CD14-positive monocyte (primary cell): ENCODE data around the gene MSRB1. TPM values are rescaled to one million over a fixed set of nuclear protein-coding genes. Genes with fewer than 3 reads are reported as not detected.

Experiments used
- DNase-seq, 3 donors: peaks; one replicate each; pipeline ENCODE4 v3.0.0-alpha.2; 2011 to 2022
- H2AFZ ChIP-seq: 2 replicates; pipeline ENCODE4 v1.6.0; 2012; ENCODE audit warnings: mild to moderate bottlenecking, low read depth, low read length, inconsistent platforms; ENCODE audit not compliant: insufficient read depth, poor library complexity, severe bottlenecking
- H3K27ac ChIP-seq, 2 donors: 1 replicate in 1 of 2; 2 replicates in 1 of 2; pipeline ENCODE4 v1.5.1; 2012 to 2013; ENCODE audit warnings: low read length in 2 of 2, control low read depth in 1 of 2, inconsistent platforms in 1 of 2, low read depth in 1 of 2, mild to moderate bottlenecking in 1 of 2
- H3K27me3 ChIP-seq, 2 donors: one replicate each; pipeline versions ENCODE4 v1.6.0 to v1.6.1; 2011 to 2013; ENCODE audit warnings: low read length in 2 of 2; ENCODE audit not compliant: control insufficient read depth in 2 of 2, insufficient read depth in 2 of 2
- H3K36me3 ChIP-seq, 2 donors: replicated peaks in 1 of 2; 1 replicate in 1 of 2; 2 replicates in 1 of 2; pipeline versions ENCODE4 v1.5.1 to v1.6.1; 2012 to 2013; ENCODE audit warnings: low read length in 2 of 2, control low read depth in 1 of 2, inconsistent platforms in 1 of 2, mild to moderate bottlenecking in 1 of 2; ENCODE audit not compliant: insufficient read depth in 2 of 2, control insufficient read depth in 1 of 2
- H3K4me1 ChIP-seq, 2 donors: 1 replicate in 1 of 2; 2 replicates in 1 of 2; pipeline versions ENCODE4 v1.5.1 to v1.6.1; 2012 to 2013; ENCODE audit warnings: low read length in 2 of 2, control low read depth in 1 of 2, inconsistent platforms in 1 of 2, mild to moderate bottlenecking in 1 of 2, moderate library complexity in 1 of 2; ENCODE audit not compliant: insufficient read depth in 2 of 2, control insufficient read depth in 1 of 2
- H3K4me2 ChIP-seq: replicated peaks from 2 replicates; pipeline ENCODE3; 2012; ENCODE audit warnings: low read length, moderate library complexity, mild to moderate bottlenecking; ENCODE audit not compliant: poor library complexity, severe bottlenecking; ENCODE audit errors: extremely low read depth
- H3K4me3 ChIP-seq, 3 experiments: fragments of 200-600 bp in 1 of 3; sonication (generic) in 1 of 3; replicated peaks in 1 of 3; 1 replicate in 2 of 3; 2 replicates in 1 of 3; pipeline ENCODE4 v1.5.1; 2011 to 2013; ENCODE audit warnings: low read length in 3 of 3, mild to moderate bottlenecking in 3 of 3, control low read depth in 2 of 3, low read depth in 2 of 3, inconsistent platforms in 1 of 3, moderate library complexity in 1 of 3
- H3K79me2 ChIP-seq: 2 replicates; pipeline ENCODE4 v1.6.0; 2012; ENCODE audit warnings: mild to moderate bottlenecking, control low read depth, inconsistent platforms, low read length, moderate library complexity; ENCODE audit not compliant: insufficient read depth
- H3K9ac ChIP-seq: 2 replicates; pipeline ENCODE4 v1.6.0; 2017; ENCODE audit warnings: low read length, mild to moderate bottlenecking; ENCODE audit not compliant: insufficient read depth, poor library complexity, severe bottlenecking
- H3K9me3 ChIP-seq, 2 donors: replicated peaks in 1 of 2; 1 replicate in 1 of 2; 2 replicates in 1 of 2; pipeline versions ENCODE4 v1.5.1 to v1.6.1; 2012 to 2013; ENCODE audit warnings: low read length in 2 of 2, control low read depth in 1 of 2; ENCODE audit not compliant: control insufficient read depth in 1 of 2, insufficient read depth in 1 of 2
- H4K20me1 ChIP-seq: 2 replicates; pipeline ENCODE4 v1.6.0; 2012; ENCODE audit warnings: mild to moderate bottlenecking, low read length, control low read depth, moderate library complexity; ENCODE audit not compliant: insufficient read depth
- H3K27ac Mint-ChIP-seq, 7 donors: one replicate each; pipeline ENCODE4 v1.8.0; 2020; ENCODE audit warnings: mild to moderate bottlenecking in 7 of 7, mixed read lengths in 7 of 7, moderate library complexity in 6 of 7, inconsistent platforms in 2 of 7
- H3K27me3 Mint-ChIP-seq, 3 donors: one replicate each; pipeline ENCODE4 v1.8.0; 2021 to 2022; ENCODE audit warnings: low read depth in 3 of 3, mild to moderate bottlenecking in 3 of 3, mixed read lengths in 3 of 3, moderate library complexity in 3 of 3, inconsistent platforms in 1 of 3
- H3K36me3 Mint-ChIP-seq, 2 donors: one replicate each; pipeline ENCODE4 v1.8.0; 2020; ENCODE audit warnings: mixed read lengths in 2 of 2, inconsistent platforms in 1 of 2, mild to moderate bottlenecking in 1 of 2
- H3K4me1 Mint-ChIP-seq: one replicate; pipeline ENCODE4 v1.8.0; 2020; ENCODE audit warnings: mild to moderate bottlenecking, mixed read lengths
- H3K4me3 Mint-ChIP-seq, 2 donors: one replicate each; pipeline ENCODE4 v1.8.0; 2020; ENCODE audit warnings: mild to moderate bottlenecking in 2 of 2, mixed read lengths in 2 of 2, moderate library complexity in 1 of 2
- H3K9me3 Mint-ChIP-seq, 7 donors: one replicate each; pipeline ENCODE4 v1.8.0; 2020 to 2022; ENCODE audit warnings: mixed read lengths in 7 of 7, mild to moderate bottlenecking in 6 of 7, moderate library complexity in 6 of 7, inconsistent platforms in 2 of 7
- CTCF ChIP-seq: fragments of 200-600 bp; IDR thresholded peaks from one replicate; pipeline ENCODE4 v1.8.0; 2022; ENCODE audit warnings: antibody characterized with exemption, mild to moderate bottlenecking
- WGBS: methylation state at CpG from one replicate; pipeline ENCODE4 v1.1.5; 2013; ENCODE audit warnings: missing lambda C conversion rate; ENCODE audit not compliant: insufficient coverage; 5-methylcytosine and 5-hydroxymethylcytosine counted together
- intact Hi-C, 2 donors: fragments of 100-400 bp; cut with micrococcal nuclease; formaldehyde crosslinking; loops; one replicate each; pipeline versions ENCODE4 v1.15.0 to v1.15.1; 2023
- polyA plus RNA-seq, 3 donors: library from polyadenylated mRNA; depleted of rRNA in 1 of 3; unstranded in 2 of 3; stranded (reverse) in 1 of 3; fragments of 300-500 nt in 2 of 3; fragments of >200 nt in 1 of 3; fragmentation: Illumina TruSeq in 2 of 3; gene quantifications; 1 replicate in 2 of 3; 2 replicates in 1 of 3; pipeline ENCODE4 v1.2.3, GENCODE V29; 2012 to 2021

The MSRB1 gene
- polyA plus RNA-seq, 3 donors: 116 to 427 (median 416) TPM

DNA sequence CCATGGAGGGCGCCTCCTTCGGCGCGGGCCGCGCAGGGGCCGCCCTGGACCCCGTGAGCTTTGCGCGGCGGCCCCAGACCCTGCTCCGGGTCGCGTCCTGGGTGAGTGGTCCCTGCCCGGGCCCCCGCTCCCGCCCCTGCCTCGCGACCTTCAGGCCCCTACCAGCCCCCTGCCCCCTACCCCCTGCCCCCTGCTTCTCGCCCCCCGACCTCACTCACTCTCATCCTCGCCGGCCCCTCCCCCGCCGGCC, 47.0 kb upstream of the MSRB1 start:
- Mint-ChIP-seq H3K27me3 (peaks cover 35 to 52% (median 42%) of the 10 kb centered on the region in 3 donors), H3K9me3 (peaks cover 0 to 16% (median 11%) of the 10 kb centered on the region in 7 donors), H3K36me3 (peaks cover 25 to 26% of the 10 kb centered on the region in 2 donors), H3K4me3 (no peak overlapping the region), H3K4me1 (peaks cover 20% of the 10 kb centered on the region), H3K27ac (no peak overlapping the region)
- H3K79me2 ChIP-seq: no peaks in the 10 kb centered on the region
- no peak overlapping the region for H3K4me3 ChIP-seq
- 3% methylated on average over 11 of the region's 25 CpGs for WGBS
- intact Hi-C loops: no loop called here
- H3K27ac ChIP-seq: no peak overlapping the region
- H2AFZ ChIP-seq: no peak overlapping the region
- peaks cover 12 to 18% of the 10 kb centered on the region in 2 donors for H3K36me3 ChIP-seq
- peak overlapping the region; percentile 34 for H3K4me2 ChIP-seq
- peaks cover 20 to 33% of the 10 kb centered on the region in 2 donors for H3K27me3 ChIP-seq
- peaks cover 2% of the 10 kb centered on the region for H4K20me1 ChIP-seq
- H3K9ac ChIP-seq: no peak overlapping the region
- no peak for DNase-seq
- peaks cover 23% of the 10 kb centered on the region in 2 donors for H3K4me1 ChIP-seq
- no peak for TF ChIP-seq CTCF
- peaks cover 7 to 8% of the 10 kb centered on the region in 2 donors for H3K9me3 ChIP-seq

GRCh38 chr16:1989209-1990100, 46.5 kb upstream of the MSRB1 start, which contains the start of gene SYNGR3:
SYNGR3 (plus strand) TSS chr16:1989970; CDS start chr16:1990103, 133 bp downstream.
- H3K79me2 ChIP-seq: no peaks in the 10 kb centered on the region
- Mint-ChIP-seq H3K4me1 (peaks cover 26% of the 10 kb centered on the region), H3K4me3 (peak within 1 kb of the TSS; percentile 27 to 79), H3K36me3 (peaks cover 25 to 28% of the 10 kb centered on the region in 2 donors), H3K9me3 (peaks cover 0 to 16% (median 11%) of the 10 kb centered on the region in 7 donors), H3K27ac (peak within 1 kb of the TSS in 2 of 7 donors; percentile 56 to 69), H3K27me3 (peaks cover 35 to 52% (median 45%) of the 10 kb centered on the region in 3 donors)
- WGBS: 9% methylated on average over 55 of the region's 67 CpGs
- peak within 1 kb of the TSS; percentile 54 for H2AFZ ChIP-seq
- H3K36me3 ChIP-seq: peaks cover 12 to 18% of the 10 kb centered on the region in 2 donors
- H4K20me1 ChIP-seq: peaks cover 7% of the 10 kb centered on the region
- peaks cover 20 to 33% of the 10 kb centered on the region in 2 donors for H3K27me3 ChIP-seq
- peak within 1 kb of the TSS; percentile 19 for H3K9ac ChIP-seq
- no peak within 1 kb of the TSS for H3K27ac ChIP-seq
- intact Hi-C loops: no loop called here
- H3K4me1 ChIP-seq: peaks cover 28 to 29% of the 10 kb centered on the region in 2 donors
- H3K4me3 ChIP-seq: peak within 1 kb of the TSS in 1 of 3 experiments; percentile 17
- peak within 1 kb of the TSS; percentile 34 for H3K4me2 ChIP-seq
- H3K9me3 ChIP-seq: peaks cover 7 to 8% of the 10 kb centered on the region in 2 donors
- TF ChIP-seq CTCF: no peak
- no peak for DNase-seq
